Measurements from ENCODE around the gene PIK3CB. TPM values are rescaled to one million over a fixed set of nuclear protein-coding genes. Genes with fewer than 3 reads are reported as not detected.

PIK3CB gene
- total and polyA plus RNA-seq, 10 of the 15 experiments (the other 5 are each of a cell fraction or from before 2014, with no cell fraction given): 5.0 to 18.4 (median 10.4) TPM

- Histone ChIP-seq H3K4me1 (ENCODE audit: control insufficient read depth, insufficient read depth, low read length) (no peaks in the 10 kb centered on the region), H2AFZ (ENCODE audit: control insufficient read depth, low read depth, low read length) (peak overlapping the region; percentile 75), H3K4me2 (ENCODE audit: control insufficient read depth, insufficient read depth) (no peak overlapping the region), H3K9me3 (replicated peaks; ENCODE audit: control insufficient read depth, insufficient read depth, low read length) (no peaks in the 10 kb centered on the region), H4K20me1 (ENCODE audit: control insufficient read depth, insufficient read depth) (no peaks in the 10 kb centered on the region), H3K27ac (ENCODE audit: control insufficient read depth, insufficient read depth) (no peak overlapping the region), H3K27me3 (replicated peaks in 1 of 2; ENCODE audit: control insufficient read depth in 2 of 2, insufficient read depth in 2 of 2, low read length in 1 of 2) (no peaks in the 10 kb centered on the region), H3K36me3 (ENCODE audit: control insufficient read depth in 2 of 2, insufficient read depth in 2 of 2, low read length in 1 of 2) (no peaks in the 10 kb centered on the region), H3K79me2 (ENCODE audit: control insufficient read depth, insufficient read depth, low read length) (no peaks in the 10 kb centered on the region), H3K4me3 (no peak overlapping the region), H3K9ac (ENCODE audit: control insufficient read depth, insufficient read depth, low read length) (no peak overlapping the region)
- WGBS (ENCODE audit: insufficient coverage, insufficient replicate concordance, low lambda C conversion rate, missing lambda C conversion rate): 21% methylated on average over 2 of the region's 2 CpGs
- TF ChIP-seq GATAD2B (conservative IDR thresholded peaks at IDR 0.05; ENCODE audit: low read depth): no peak
- no peak for TF ChIP-seq MEF2B (IDR thresholded peaks at IDR 0.05; ENCODE audit: partially characterized antibody, poor library complexity, severe bottlenecking)
- TF ChIP-seq CBX3 (IDR thresholded peaks at IDR 0.05; ENCODE audit: borderline replicate concordance, low read depth): no peak
- no peak for TF ChIP-seq SKIL (IDR thresholded peaks at IDR 0.05; ENCODE audit: low read depth, poor library complexity, severe bottlenecking)
- no peak for TF ChIP-seq NKRF (conservative IDR thresholded peaks at IDR 0.05)
- no peak for TF ChIP-seq RB1 (IDR thresholded peaks at IDR 0.05; ENCODE audit: borderline replicate concordance)
- TF ChIP-seq FOS (IDR thresholded peaks at IDR 0.05; ENCODE audit: borderline replicate concordance, extremely low read depth, insufficient read length): no peak
- TF ChIP-seq E2F8 (IDR thresholded peaks at IDR 0.05; ENCODE audit: low read depth, partially characterized antibody): no peak
- no peak for TF ChIP-seq MYB (IDR thresholded peaks at IDR 0.05; ENCODE audit: borderline replicate concordance, low read depth, low read length)
- TF ChIP-seq HDAC6 (IDR thresholded peaks at IDR 0.05; ENCODE audit: unreplicated experiment): no peak
- no peak for TF ChIP-seq SIN3A (IDR thresholded peaks at IDR 0.05; ENCODE audit: low read depth, low read length)
- no peak for TF ChIP-seq IKZF2 (IDR thresholded peaks at IDR 0.05)
- RAD21 ChIA-PET (ENCODE audit: unreplicated experiment): no interaction called here
- no peak for DNase-seq (ENCODE audit: low read depth, low spot score)
- SMC1A ChIA-PET (ENCODE audit: uncharacterized antibody, unreplicated experiment): interaction anchor here (0.8 to 1.1 kb wide), 4 partner anchors 10 to 169 kb away, joined by 3 read pairs; no protein-coding TSS in a partner anchor
- no TSS peak for BruUV-seq (replicated peaks)
- in situ Hi-C loops (cut with MboI): no loop called here
- ATAC-seq: peak; percentile 41; the same call in 2 of the 3 replicates
- CTCF ChIA-PET: interaction anchor here (0.9 to 2.0 kb wide), 2 partner anchors 35 to 402 kb away, joined by 3 to 8 read pairs; no protein-coding TSS in a partner anchor
- no peak for FAIRE-seq
- intact Hi-C loops (cut with micrococcal nuclease; ENCODE audit: unreplicated experiment): no loop called here
- POLR2A ChIA-PET: no interaction called here
Measured at GRCh38 chr3:138881233-138881632, 46.5 kb upstream of the PIK3CB start.
